ENCODE measurements around the gene GALR3. TPM values are rescaled to one million over a fixed set of nuclear protein-coding genes. Genes with fewer than 3 reads are reported as not detected.

GALR3 gene
- total and polyA plus RNA-seq, 2 experiments from 2014 or later = 0.36 to 0.63 TPM

DNA sequence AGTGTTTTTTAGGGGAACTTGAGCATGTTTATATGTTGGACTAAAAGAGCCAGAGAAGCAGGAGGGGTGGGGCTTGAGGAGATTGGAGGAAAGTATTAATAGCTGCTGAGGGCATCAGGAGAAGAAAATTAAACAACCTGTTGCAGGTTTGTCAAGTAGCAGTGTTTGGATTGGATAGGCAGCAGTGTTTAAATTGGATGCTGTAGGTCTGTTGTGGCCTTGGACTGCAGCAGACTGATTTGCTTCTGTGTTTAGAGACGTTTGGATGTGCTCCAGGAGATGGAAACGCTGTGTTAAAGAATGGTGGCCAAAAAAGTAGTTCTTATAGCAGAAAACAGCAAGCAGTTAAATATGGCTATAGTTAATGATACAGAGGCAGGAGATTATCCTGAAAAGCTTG is 31.8 kb downstream of the GALR3 start (continued):
- TF ChIP-seq, protein P1, sequence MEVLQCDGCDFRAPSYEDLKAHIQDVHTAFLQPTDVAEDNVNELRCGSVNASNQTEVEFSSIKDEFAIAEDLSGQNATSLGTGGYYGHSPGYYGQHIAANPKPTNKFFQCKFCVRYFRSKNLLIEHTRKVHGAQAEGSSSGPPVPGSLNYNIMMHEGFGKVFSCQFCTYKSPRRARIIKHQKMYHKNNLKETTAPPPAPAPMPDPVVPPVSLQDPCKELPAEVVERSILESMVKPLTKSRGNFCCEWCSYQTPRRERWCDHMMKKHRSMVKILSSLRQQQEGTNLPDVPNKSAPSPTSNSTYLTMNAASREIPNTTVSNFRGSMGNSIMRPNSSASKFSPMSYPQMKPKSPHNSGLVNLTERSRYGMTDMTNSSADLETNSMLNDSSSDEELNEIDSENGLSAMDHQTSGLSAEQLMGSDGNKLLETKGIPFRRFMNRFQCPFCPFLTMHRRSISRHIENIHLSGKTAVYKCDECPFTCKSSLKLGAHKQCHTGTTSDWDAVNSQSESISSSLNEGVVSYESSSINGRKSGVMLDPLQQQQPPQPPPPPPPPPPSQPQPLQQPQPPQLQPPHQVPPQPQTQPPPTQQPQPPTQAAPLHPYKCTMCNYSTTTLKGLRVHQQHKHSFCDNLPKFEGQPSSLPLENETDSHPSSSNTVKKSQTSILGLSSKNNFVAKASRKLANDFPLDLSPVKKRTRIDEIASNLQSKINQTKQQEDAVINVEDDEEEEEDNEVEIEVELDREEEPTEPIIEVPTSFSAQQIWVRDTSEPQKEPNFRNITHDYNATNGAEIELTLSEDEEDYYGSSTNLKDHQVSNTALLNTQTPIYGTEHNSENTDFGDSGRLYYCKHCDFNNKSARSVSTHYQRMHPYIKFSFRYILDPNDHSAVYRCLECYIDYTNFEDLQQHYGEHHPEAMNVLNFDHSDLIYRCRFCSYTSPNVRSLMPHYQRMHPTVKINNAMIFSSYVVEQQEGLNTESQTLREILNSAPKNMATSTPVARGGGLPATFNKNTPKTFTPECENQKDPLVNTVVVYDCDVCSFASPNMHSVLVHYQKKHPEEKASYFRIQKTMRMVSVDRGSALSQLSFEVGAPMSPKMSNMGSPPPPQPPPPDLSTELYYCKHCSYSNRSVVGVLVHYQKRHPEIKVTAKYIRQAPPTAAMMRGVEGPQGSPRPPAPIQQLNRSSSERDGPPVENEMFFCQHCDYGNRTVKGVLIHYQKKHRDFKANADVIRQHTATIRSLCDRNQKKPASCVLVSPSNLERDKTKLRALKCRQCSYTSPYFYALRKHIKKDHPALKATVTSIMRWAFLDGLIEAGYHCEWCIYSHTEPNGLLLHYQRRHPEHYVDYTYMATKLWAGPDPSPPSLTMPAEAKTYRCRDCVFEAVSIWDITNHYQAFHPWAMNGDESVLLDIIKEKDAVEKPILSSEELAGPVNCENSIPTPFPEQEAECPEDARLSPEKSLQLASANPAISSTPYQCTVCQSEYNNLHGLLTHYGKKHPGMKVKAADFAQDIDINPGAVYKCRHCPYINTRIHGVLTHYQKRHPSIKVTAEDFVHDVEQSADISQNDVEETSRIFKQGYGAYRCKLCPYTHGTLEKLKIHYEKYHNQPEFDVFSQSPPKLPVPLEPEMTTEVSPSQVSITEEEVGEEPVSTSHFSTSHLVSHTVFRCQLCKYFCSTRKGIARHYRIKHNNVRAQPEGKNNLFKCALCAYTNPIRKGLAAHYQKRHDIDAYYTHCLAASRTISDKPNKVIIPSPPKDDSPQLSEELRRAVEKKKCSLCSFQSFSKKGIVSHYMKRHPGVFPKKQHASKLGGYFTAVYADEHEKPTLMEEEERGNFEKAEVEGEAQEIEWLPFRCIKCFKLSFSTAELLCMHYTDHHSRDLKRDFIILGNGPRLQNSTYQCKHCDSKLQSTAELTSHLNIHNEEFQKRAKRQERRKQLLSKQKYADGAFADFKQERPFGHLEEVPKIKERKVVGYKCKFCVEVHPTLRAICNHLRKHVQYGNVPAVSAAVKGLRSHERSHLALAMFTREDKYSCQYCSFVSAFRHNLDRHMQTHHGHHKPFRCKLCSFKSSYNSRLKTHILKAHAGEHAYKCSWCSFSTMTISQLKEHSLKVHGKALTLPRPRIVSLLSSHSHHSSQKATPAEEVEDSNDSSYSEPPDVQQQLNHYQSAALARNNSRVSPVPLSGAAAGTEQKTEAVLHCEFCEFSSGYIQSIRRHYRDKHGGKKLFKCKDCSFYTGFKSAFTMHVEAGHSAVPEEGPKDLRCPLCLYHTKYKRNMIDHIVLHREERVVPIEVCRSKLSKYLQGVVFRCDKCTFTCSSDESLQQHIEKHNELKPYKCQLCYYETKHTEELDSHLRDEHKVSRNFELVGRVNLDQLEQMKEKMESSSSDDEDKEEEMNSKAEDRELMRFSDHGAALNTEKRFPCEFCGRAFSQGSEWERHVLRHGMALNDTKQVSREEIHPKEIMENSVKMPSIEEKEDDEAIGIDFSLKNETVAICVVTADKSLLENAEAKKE (CRISPR knock-in tag; IDR thresholded peaks at IDR 0.05) = no peak
- no peak for TF ChIP-seq POLR2AphosphoS5 (IDR thresholded peaks at IDR 0.05; ENCODE audit: low read depth)
- no peak for TF ChIP-seq ZNF331 (CRISPR knock-in tag; IDR thresholded peaks at IDR 0.05; ENCODE audit: low read depth)
- no peak for TF ChIP-seq EZH2phosphoT487 (IDR thresholded peaks at IDR 0.05; ENCODE audit: unreplicated experiment)
- no peak for TF ChIP-seq EZH2 (IDR thresholded peaks at IDR 0.05; ENCODE audit: low read depth, unreplicated experiment)
- TF ChIP-seq STAT1 (IDR thresholded peaks at IDR 0.05; ENCODE audit: unreplicated experiment) = no peak
- TF ChIP-seq, protein P2, sequence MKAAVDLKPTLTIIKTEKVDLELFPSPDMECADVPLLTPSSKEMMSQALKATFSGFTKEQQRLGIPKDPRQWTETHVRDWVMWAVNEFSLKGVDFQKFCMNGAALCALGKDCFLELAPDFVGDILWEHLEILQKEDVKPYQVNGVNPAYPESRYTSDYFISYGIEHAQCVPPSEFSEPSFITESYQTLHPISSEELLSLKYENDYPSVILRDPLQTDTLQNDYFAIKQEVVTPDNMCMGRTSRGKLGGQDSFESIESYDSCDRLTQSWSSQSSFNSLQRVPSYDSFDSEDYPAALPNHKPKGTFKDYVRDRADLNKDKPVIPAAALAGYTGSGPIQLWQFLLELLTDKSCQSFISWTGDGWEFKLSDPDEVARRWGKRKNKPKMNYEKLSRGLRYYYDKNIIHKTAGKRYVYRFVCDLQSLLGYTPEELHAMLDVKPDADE (IDR thresholded peaks at IDR 0.05) = no peak
- TF ChIP-seq ZNF114 (CRISPR knock-in tag; IDR thresholded peaks at IDR 0.05) = no peak

DNA sequence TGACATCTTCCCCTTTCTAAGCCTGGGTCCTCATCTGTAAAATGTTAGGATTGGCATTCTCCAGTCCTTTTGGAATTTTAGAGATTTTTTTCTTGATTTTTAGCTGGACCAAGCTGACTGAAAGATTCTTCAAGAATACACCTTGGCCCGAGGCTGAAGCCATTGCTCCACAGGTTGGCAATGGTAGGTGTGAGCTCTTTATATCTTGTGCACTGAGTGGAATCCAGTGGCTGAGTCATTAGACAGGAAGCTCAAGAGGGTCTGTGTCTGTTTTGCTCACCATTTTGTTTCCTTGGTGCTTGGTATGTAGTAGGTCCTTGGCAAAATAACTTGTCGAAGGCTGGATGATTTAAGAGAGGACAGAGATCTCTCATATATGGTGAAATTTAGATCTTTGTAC is 32.3 kb downstream of the GALR3 start:
- DNase-seq (ENCODE audit: low spot score) (no peak), ATAC-seq (no peak)
- no peaks in the 10 kb centered on the region for H3K9me3 Mint-ChIP-seq
- Histone ChIP-seq H3K4me1 (ENCODE audit: insufficient read depth) (peaks cover 2% of the 10 kb centered on the region), H3K27ac (ENCODE audit: low read depth) (no peak overlapping the region), H3F3A (replicated peaks; ENCODE audit: low read depth) (peaks cover 54% of the 10 kb centered on the region), H3K27me3 (ENCODE audit: insufficient read depth) (no peaks in the 10 kb centered on the region), H3K9me2 (ENCODE audit: insufficient read depth) (no peaks in the 10 kb centered on the region), H3K4me2 (no peak overlapping the region), H3K4me3 (no peak overlapping the region), H4K20me1 (replicated peaks; ENCODE audit: insufficient read depth) (peaks cover 70% of the 10 kb centered on the region), H3K36me3 (ENCODE audit: insufficient read depth) (peaks cover 98% of the 10 kb centered on the region), H3K79me2 (replicated peaks; ENCODE audit: insufficient read depth) (peaks cover 69% of the 10 kb centered on the region), H2AFZ (no peak overlapping the region)
- no peak overlapping the region for H3K27ac Mint-ChIP-seq
- peaks cover 2% of the 10 kb centered on the region; the same call in 1 of the 3 replicates for H3K4me1 Mint-ChIP-seq
- H3K27me3 Mint-ChIP-seq (ENCODE audit: insufficient read depth, low read depth, poor library complexity) = peaks cover 1% of the 10 kb centered on the region
- peaks cover 88% of the 10 kb centered on the region for H3K36me3 Mint-ChIP-seq (ENCODE audit: low read depth)
- no peak overlapping the region for H3K4me3 Mint-ChIP-seq
- TF ChIP-seq, protein P3, sequence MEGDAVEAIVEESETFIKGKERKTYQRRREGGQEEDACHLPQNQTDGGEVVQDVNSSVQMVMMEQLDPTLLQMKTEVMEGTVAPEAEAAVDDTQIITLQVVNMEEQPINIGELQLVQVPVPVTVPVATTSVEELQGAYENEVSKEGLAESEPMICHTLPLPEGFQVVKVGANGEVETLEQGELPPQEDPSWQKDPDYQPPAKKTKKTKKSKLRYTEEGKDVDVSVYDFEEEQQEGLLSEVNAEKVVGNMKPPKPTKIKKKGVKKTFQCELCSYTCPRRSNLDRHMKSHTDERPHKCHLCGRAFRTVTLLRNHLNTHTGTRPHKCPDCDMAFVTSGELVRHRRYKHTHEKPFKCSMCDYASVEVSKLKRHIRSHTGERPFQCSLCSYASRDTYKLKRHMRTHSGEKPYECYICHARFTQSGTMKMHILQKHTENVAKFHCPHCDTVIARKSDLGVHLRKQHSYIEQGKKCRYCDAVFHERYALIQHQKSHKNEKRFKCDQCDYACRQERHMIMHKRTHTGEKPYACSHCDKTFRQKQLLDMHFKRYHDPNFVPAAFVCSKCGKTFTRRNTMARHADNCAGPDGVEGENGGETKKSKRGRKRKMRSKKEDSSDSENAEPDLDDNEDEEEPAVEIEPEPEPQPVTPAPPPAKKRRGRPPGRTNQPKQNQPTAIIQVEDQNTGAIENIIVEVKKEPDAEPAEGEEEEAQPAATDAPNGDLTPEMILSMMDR (conservative IDR thresholded peaks at IDR 0.05; ENCODE audit: low read depth in 2 of 2) = no peak
- no peak for TF ChIP-seq EZH2 (IDR thresholded peaks at IDR 0.05; ENCODE audit: low read depth, unreplicated experiment)
- no peak for TF ChIP-seq JUNB (IDR thresholded peaks at IDR 0.05; ENCODE audit: unreplicated experiment)
